ENCODE data around the gene TEX22. TPM values are rescaled to one million over a fixed set of nuclear protein-coding genes. Genes with fewer than 3 reads are reported as not detected.

The TEX22 gene
- total RNA-seq, 4 donors from 2014 or later, result 0.41 TPM; not detected in 3

- intact Hi-C loops (cut with DNase I; ENCODE audit: low total_unique reads) (loop anchor here (10.0 kb wide), 1 partner anchor 258 kb away; no protein-coding TSS in a partner anchor), in situ Hi-C loops (cut with MboI; ENCODE audit: low pct_ligation_motif_present in 1 of 4, low pct_unique_long_range_greater_than_20kb in 1 of 4, low sequenced_read_pairs in 3 of 4) (loop anchor here in 1 of 4 donors (10.0 kb wide), 1 partner anchor 258 kb away; no protein-coding TSS in a partner anchor)
- H3K4me1 ChIP-seq, result peaks cover 0 to 4% (median 0%) of the 10 kb centered on the region in 4 donors
- H3K27me3 ChIP-seq, result no peaks in the 10 kb centered on the region
- no peak overlapping the region for H3K4me3 ChIP-seq
- H3K27ac ChIP-seq, result no peak overlapping the region
- no peak for DNase-seq
- 97 to 100% methylated on average over 1 to 7 of the region's 10 CpGs for WGBS, 2 donors (ENCODE audit: low coverage in 1 of 2)
- no peaks in the 10 kb centered on the region for H3K36me3 ChIP-seq
- TF ChIP-seq CTCF (IDR thresholded peaks at IDR 0.05) (no peak), EP300 (IDR thresholded peaks at IDR 0.05; ENCODE audit: low read depth) (no peak), POLR2A (IDR thresholded peaks at IDR 0.05) (no peak), POLR2AphosphoS5 (IDR thresholded peaks at IDR 0.05) (no peak)
- H3K9me3 ChIP-seq, result no peaks in the 10 kb centered on the region
Measured at GRCh38 chr14:105353136-105353535, 45.2 kb upstream of the TEX22 start.

GRCh38 chr14:105354541-105354940 lies 43.8 kb upstream of the TEX22 start:
- Histone ChIP-seq H3K4me3 (no peak overlapping the region), H3K4me1 (peaks cover 0 to 4% (median 0%) of the 10 kb centered on the region in 4 donors), H3K27me3 (no peaks in the 10 kb centered on the region), H3K36me3 (no peaks in the 10 kb centered on the region), H3K27ac (no peak overlapping the region), H3K9me3 (no peaks in the 10 kb centered on the region)
- DNase-seq, result no peak
- 97% methylated on average over 17 of the region's 20 CpGs; no CpG with 5 or more reads in 1 of the 2 donors for WGBS, 2 donors (ENCODE audit: low coverage in 1 of 2)
- TF ChIP-seq POLR2A (IDR thresholded peaks at IDR 0.05) (no peak), EP300 (IDR thresholded peaks at IDR 0.05; ENCODE audit: low read depth) (no peak), CTCF (IDR thresholded peaks at IDR 0.05) (no peak), POLR2AphosphoS5 (IDR thresholded peaks at IDR 0.05) (no peak)
- intact Hi-C loops (cut with DNase I; ENCODE audit: low total_unique reads) (loop anchor here (10.0 kb wide), 1 partner anchor 260 kb away; no protein-coding TSS in a partner anchor), in situ Hi-C loops (cut with MboI; ENCODE audit: low pct_ligation_motif_present in 1 of 4, low pct_unique_long_range_greater_than_20kb in 1 of 4, low sequenced_read_pairs in 3 of 4) (loop anchor here in 1 of 4 donors (10.0 kb wide), 1 partner anchor 260 kb away; no protein-coding TSS in a partner anchor)

- TF ChIP-seq POLR2A (IDR thresholded peaks at IDR 0.05) (no peak), EP300 (IDR thresholded peaks at IDR 0.05; ENCODE audit: low read depth) (no peak), POLR2AphosphoS5 (IDR thresholded peaks at IDR 0.05) (no peak)
- 94% methylated on average over 27 of the region's 27 CpGs; no CpG with 5 or more reads in 1 of the 2 donors for WGBS, 2 donors (ENCODE audit: low coverage in 1 of 2)
- Histone ChIP-seq H3K9me3 (no peaks in the 10 kb centered on the region), H3K4me1 (peaks cover 0 to 4% (median 0%) of the 10 kb centered on the region in 4 donors), H3K27ac (no peak overlapping the region), H3K27me3 (no peaks in the 10 kb centered on the region), H3K36me3 (no peaks in the 10 kb centered on the region), H3K4me3 (no peak overlapping the region)
- intact Hi-C loops (cut with DNase I; ENCODE audit: low total_unique reads) (loop anchor here (10.0 kb wide), 1 partner anchor 260 kb away; no protein-coding TSS in a partner anchor), in situ Hi-C loops (cut with MboI; ENCODE audit: low pct_ligation_motif_present in 1 of 4, low pct_unique_long_range_greater_than_20kb in 1 of 4, low sequenced_read_pairs in 3 of 4) (loop anchor here in 1 of 4 donors (10.0 kb wide), 1 partner anchor 260 kb away; no protein-coding TSS in a partner anchor)
- no peak for DNase-seq
Measured at GRCh38 chr14:105355049-105355575, 43.2 kb upstream of the TEX22 start.

GRCh38 chr14:105355850-105356604 lies 42.3 kb upstream of the TEX22 start:
- Histone ChIP-seq H3K9me3 (no peaks in the 10 kb centered on the region), H3K27ac (no peak overlapping the region), H3K4me3 (no peak overlapping the region), H3K27me3 (no peaks in the 10 kb centered on the region), H3K4me1 (peaks cover 0 to 4% (median 0%) of the 10 kb centered on the region in 4 donors), H3K36me3 (peaks cover 0 to 5% (median 0%) of the 10 kb centered on the region in 4 donors)
- in situ Hi-C loops (cut with MboI; ENCODE audit: low pct_ligation_motif_present in 1 of 4, low pct_unique_long_range_greater_than_20kb in 1 of 4, low sequenced_read_pairs in 3 of 4) (loop anchor here in 1 of 4 donors (10.0 kb wide), 1 partner anchor 261 kb away; no protein-coding TSS in a partner anchor), intact Hi-C loops (cut with DNase I; ENCODE audit: low total_unique reads) (loop anchor here (10.0 kb wide), 1 partner anchor 261 kb away; no protein-coding TSS in a partner anchor)
- WGBS, 2 donors (ENCODE audit: low coverage in 1 of 2), result 98% methylated on average over 18 of the region's 22 CpGs; no CpG with 5 or more reads in 1 of the 2 donors
- DNase-seq, result no peak
- TF ChIP-seq POLR2A (IDR thresholded peaks at IDR 0.05) (no peak), EP300 (IDR thresholded peaks at IDR 0.05; ENCODE audit: low read depth) (no peak)
